Activated T-cell treated with anti-CD3 and anti-CD28 coated beads, Interleukin-2, amount 50 U/mL, for 72 hours (primary cell): ENCODE measurements around the gene OTOP1. TPM values are rescaled to one million over a fixed set of nuclear protein-coding genes. Genes with fewer than 3 reads are reported as not detected.
"Not testable (repeated sequence)": the region's sequence is repeated elsewhere in the genome, so short reads cannot be mapped to it uniquely, and the experiment has no call there.

ENCODE experiments used
- ATAC-seq, 2 donors: fragments of 150-1000 bp; cut with Tn5 transposase; replicated peaks in 1 of 2; 2 replicates each; pipeline ENCODE4 v1.10.0; 2021; ENCODE audit warnings: moderate library complexity in 2 of 2, mild to moderate bottlenecking in 1 of 2
- DNase-seq, 2 donors: peaks; one replicate each; pipeline ENCODE4 v3.0.0; 2021 to 2022; ENCODE audit warnings: mixed read lengths in 1 of 2
- H3K27ac Mint-ChIP-seq: one replicate; pipeline ENCODE4 v1.8.0; 2022; ENCODE audit warnings: mild to moderate bottlenecking, moderate library complexity, mixed read lengths
- H3K27me3 Mint-ChIP-seq: one replicate; pipeline ENCODE4 v1.8.0; 2022; ENCODE audit warnings: low read depth, mixed read lengths
- H3K36me3 Mint-ChIP-seq, 2 donors: one replicate each; pipeline ENCODE4 v1.8.0; 2022; ENCODE audit warnings: mixed read lengths in 2 of 2, mild to moderate bottlenecking in 1 of 2; ENCODE audit not compliant: insufficient read depth in 2 of 2
- H3K4me1 Mint-ChIP-seq: one replicate; pipeline ENCODE4 v1.8.0; 2022; ENCODE audit warnings: low read depth, mixed read lengths
- H3K4me3 Mint-ChIP-seq, 2 donors: one replicate each; pipeline ENCODE4 v1.8.0; 2022; ENCODE audit warnings: mild to moderate bottlenecking in 2 of 2, mixed read lengths in 2 of 2, moderate library complexity in 2 of 2
- H3K9me3 Mint-ChIP-seq, 2 donors: one replicate each; pipeline ENCODE4 v1.8.0; 2022; ENCODE audit warnings: mixed read lengths in 2 of 2
- total RNA-seq, 2 donors: library from RNA; stranded (reverse); gene quantifications; one replicate each; pipeline ENCODE4 v1.2.3, GENCODE V29; 2022

OTOP1 gene
- total RNA-seq: not detected

GRCh38 chr4:4226606-4227438, at the start of gene OTOP1:
Gene OTOP1, minus strand, starts transcription at chr4:4226929. Its CDS starts 65 bp downstream, at chr4:4226864.
- H3K27ac Mint-ChIP-seq: no peak within 1 kb of the TSS
- H3K4me1 Mint-ChIP-seq: peaks cover 11% of the 10 kb centered on the region
- DNase-seq: no peak
- peaks cover 68% of the 10 kb centered on the region for H3K27me3 Mint-ChIP-seq
- H3K4me3 Mint-ChIP-seq: peak within 1 kb of the TSS; percentile 27 to 56
- peaks cover 3 to 4% of the 10 kb centered on the region in 2 donors for H3K36me3 Mint-ChIP-seq
- ATAC-seq: no peak
- H3K9me3 Mint-ChIP-seq: peaks cover 1 to 2% of the 10 kb centered on the region in 2 donors

GRCh38 chr4:4274226-4274625, 47.5 kb upstream of the OTOP1 start:
- H3K36me3 Mint-ChIP-seq: peaks cover 6 to 37% of the 10 kb centered on the region in 2 donors
- H3K27ac Mint-ChIP-seq: peak overlapping the region; percentile 16
- no peaks in the 10 kb centered on the region for H3K9me3 Mint-ChIP-seq
- no peak overlapping the region for H3K4me3 Mint-ChIP-seq
- no peaks in the 10 kb centered on the region for H3K4me1 Mint-ChIP-seq
- no peaks in the 10 kb centered on the region for H3K27me3 Mint-ChIP-seq
- ATAC-seq (no peak), DNase-seq (no peak)

GRCh38 chr4:4271912-4272311, 45.2 kb upstream of the OTOP1 start:
- Mint-ChIP-seq H3K36me3 (peaks cover 5 to 40% of the 10 kb centered on the region in 2 donors), H3K4me3 (no peak overlapping the region), H3K4me1 (no peaks in the 10 kb centered on the region), H3K27me3 (no peaks in the 10 kb centered on the region), H3K27ac (peak overlapping the region; percentile 14), H3K9me3 (no peaks in the 10 kb centered on the region)
- ATAC-seq (no peak), DNase-seq (no peak)

- H3K36me3 Mint-ChIP-seq: peaks cover 6 to 33% of the 10 kb centered on the region in 2 donors
- peak overlapping the region in 1 of 2 donors; percentile 25 for H3K4me3 Mint-ChIP-seq
- peak overlapping the region; percentile 72 for H3K27ac Mint-ChIP-seq
- H3K27me3 Mint-ChIP-seq: no peaks in the 10 kb centered on the region
- no peak for DNase-seq
- no peaks in the 10 kb centered on the region for H3K9me3 Mint-ChIP-seq
- no peaks in the 10 kb centered on the region for H3K4me1 Mint-ChIP-seq
- ATAC-seq: no peak
Observed at GRCh38 chr4:4270529-4270928, 43.8 kb upstream of the OTOP1 start.

GRCh38 chr4:4269856-4270255, 43.1 kb upstream of the OTOP1 start:
- H3K27me3 Mint-ChIP-seq: no peaks in the 10 kb centered on the region
- H3K36me3 Mint-ChIP-seq: peaks cover 6 to 32% of the 10 kb centered on the region in 2 donors
- no peaks in the 10 kb centered on the region for H3K9me3 Mint-ChIP-seq
- H3K4me3 Mint-ChIP-seq: peak overlapping the region in 1 of 2 donors; percentile 74
- H3K27ac Mint-ChIP-seq: peak overlapping the region; percentile 49
- peak in 1 of 2 donors; percentile 70 for ATAC-seq
- DNase-seq: no peak
- H3K4me1 Mint-ChIP-seq: no peaks in the 10 kb centered on the region

GRCh38 chr4:4269331-4269731, 42.6 kb upstream of the OTOP1 start:
- Mint-ChIP-seq H3K27ac (peak overlapping the region; percentile 49), H3K4me3 (peak overlapping the region in 1 of 2 donors; percentile 74), H3K36me3 (peaks cover 5 to 27% of the 10 kb centered on the region in 2 donors), H3K27me3 (no peaks in the 10 kb centered on the region), H3K9me3 (no peaks in the 10 kb centered on the region), H3K4me1 (no peaks in the 10 kb centered on the region)
- peak in 1 of 2 donors; percentile 9 for DNase-seq
- ATAC-seq: peak in 1 of 2 donors; percentile 74

- H3K27ac Mint-ChIP-seq: peak overlapping the region; percentile 49
- ATAC-seq: peak in 1 of 2 donors; percentile 16
- H3K36me3 Mint-ChIP-seq: peaks cover 5 to 24% of the 10 kb centered on the region in 2 donors
Observed at GRCh38 chr4:4268776-4269175, 42.0 kb upstream of the OTOP1 start.

GRCh38 chr4:4267981-4268380, 41.3 kb upstream of the OTOP1 start:
- no peaks in the 10 kb centered on the region for H3K4me1 Mint-ChIP-seq
- no peaks in the 10 kb centered on the region for H3K9me3 Mint-ChIP-seq
- H3K27me3 Mint-ChIP-seq: no peaks in the 10 kb centered on the region
- H3K27ac Mint-ChIP-seq: peak overlapping the region; percentile 61
- ATAC-seq: no peak
- peaks cover 5 to 22% of the 10 kb centered on the region in 2 donors for H3K36me3 Mint-ChIP-seq
- DNase-seq: no peak
- no peak overlapping the region for H3K4me3 Mint-ChIP-seq

More at GRCh38 chr4:4268776-4269175, 42.0 kb upstream of the OTOP1 start:
- no peaks in the 10 kb centered on the region for H3K27me3 Mint-ChIP-seq
- DNase-seq: no peak
- H3K4me1 Mint-ChIP-seq: no peaks in the 10 kb centered on the region
- peak overlapping the region in 1 of 2 donors; percentile 74 for H3K4me3 Mint-ChIP-seq
- no peaks in the 10 kb centered on the region for H3K9me3 Mint-ChIP-seq

- Mint-ChIP-seq H3K27ac (no peak overlapping the region), H3K4me3 (no peak overlapping the region)
- ATAC-seq: peak; percentile 95 to 98
Observed at GRCh38 chr4:4260185-4260751, 33.5 kb upstream of the OTOP1 start.

GRCh38 chr4:4259484-4260100, 32.9 kb upstream of the OTOP1 start:
- H3K4me1 Mint-ChIP-seq: no peaks in the 10 kb centered on the region
- H3K27me3 Mint-ChIP-seq: no peaks in the 10 kb centered on the region
- no peaks in the 10 kb centered on the region for H3K36me3 Mint-ChIP-seq
- DNase-seq: no peak
- ATAC-seq: no peak
- no peaks in the 10 kb centered on the region for H3K9me3 Mint-ChIP-seq
- no peak overlapping the region for H3K27ac Mint-ChIP-seq
- H3K4me3 Mint-ChIP-seq: no peak overlapping the region

More at GRCh38 chr4:4260185-4260751, 33.5 kb upstream of the OTOP1 start:
- H3K9me3 Mint-ChIP-seq: no peaks in the 10 kb centered on the region
- H3K27me3 Mint-ChIP-seq: no peaks in the 10 kb centered on the region
- no peaks in the 10 kb centered on the region for H3K36me3 Mint-ChIP-seq
- peak in 1 of 2 donors; percentile 5 for DNase-seq
- H3K4me1 Mint-ChIP-seq: no peaks in the 10 kb centered on the region

GRCh38 chr4:4257705-4258104, 31.0 kb upstream of the OTOP1 start:
- not testable (repeated sequence) for H3K36me3 Mint-ChIP-seq, H3K4me1 Mint-ChIP-seq, H3K27ac Mint-ChIP-seq, ATAC-seq, DNase-seq, H3K9me3 Mint-ChIP-seq, H3K4me3 Mint-ChIP-seq, H3K27me3 Mint-ChIP-seq

GRCh38 chr4:4256799-4257198, 30.1 kb upstream of the OTOP1 start:
- Mint-ChIP-seq H3K27ac (no peak overlapping the region), H3K9me3 (no peaks in the 10 kb centered on the region), H3K4me3 (no peak overlapping the region), H3K27me3 (no peaks in the 10 kb centered on the region), H3K36me3 (no peaks in the 10 kb centered on the region), H3K4me1 (no peaks in the 10 kb centered on the region)
- DNase-seq (no peak), ATAC-seq (no peak)

GRCh38 chr4:4254666-4255065, 27.9 kb upstream of the OTOP1 start:
- ATAC-seq (no peak), DNase-seq (no peak)
- no peaks in the 10 kb centered on the region for H3K9me3 Mint-ChIP-seq
- no peaks in the 10 kb centered on the region for H3K27me3 Mint-ChIP-seq
- H3K36me3 Mint-ChIP-seq: no peaks in the 10 kb centered on the region
- no peaks in the 10 kb centered on the region for H3K4me1 Mint-ChIP-seq
- no peak overlapping the region for H3K27ac Mint-ChIP-seq
- no peak overlapping the region for H3K4me3 Mint-ChIP-seq
